CD4-positive, alpha-beta T cell treated with Interleukin-6 at 100 ng/mL for 8 hours (primary cell): ENCODE measurements around the gene INTS7.
"Not testable (repeated sequence)": the region's sequence is repeated elsewhere in the genome, so short reads cannot be mapped to it uniquely, and the experiment has no call there.

ENCODE experiments used
- DNase-seq: peaks from one replicate; pipeline ENCODE4 v3.0.0-alpha.2; 2020; ENCODE audit warnings: mixed read lengths, low spot score

The INTS7 gene

DNA sequence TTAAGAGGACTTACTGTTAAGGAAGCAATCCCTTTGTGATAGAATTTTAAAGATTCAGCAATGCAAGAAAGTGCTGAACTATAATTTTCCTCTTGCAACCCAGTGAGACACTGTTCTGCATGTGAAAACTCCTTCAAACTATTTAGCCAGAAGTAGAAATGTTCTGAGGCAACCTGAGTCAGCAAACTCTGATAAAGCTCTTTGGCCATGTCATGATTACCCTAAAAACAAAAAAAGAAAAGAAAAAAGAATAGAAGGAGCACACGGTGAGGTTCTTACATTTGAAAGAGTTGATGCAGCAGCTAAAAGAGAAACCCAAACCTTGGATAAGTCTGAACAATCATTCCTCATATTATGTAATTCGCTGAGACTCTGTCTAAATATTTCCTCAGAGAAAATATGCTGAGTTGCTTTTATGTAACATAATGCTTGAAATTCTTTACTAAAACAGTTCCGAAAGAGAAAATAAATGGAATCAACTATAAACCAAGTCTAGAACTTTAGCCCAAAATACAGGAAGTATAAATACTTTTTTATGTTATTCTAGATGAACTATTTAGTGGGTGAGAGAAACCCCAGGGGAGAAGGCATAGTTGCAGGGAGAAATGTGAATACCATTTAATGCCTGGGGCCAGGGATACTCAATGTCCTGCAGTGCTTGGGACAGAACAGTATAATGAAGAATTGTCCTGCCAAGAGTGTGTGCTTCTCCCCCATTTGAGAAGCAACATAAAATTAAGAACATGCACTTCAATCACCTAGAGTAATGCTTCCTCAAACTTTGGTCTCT is 60.0 kb downstream of the INTS7 start:
- no peak for DNase-seq

DNA sequence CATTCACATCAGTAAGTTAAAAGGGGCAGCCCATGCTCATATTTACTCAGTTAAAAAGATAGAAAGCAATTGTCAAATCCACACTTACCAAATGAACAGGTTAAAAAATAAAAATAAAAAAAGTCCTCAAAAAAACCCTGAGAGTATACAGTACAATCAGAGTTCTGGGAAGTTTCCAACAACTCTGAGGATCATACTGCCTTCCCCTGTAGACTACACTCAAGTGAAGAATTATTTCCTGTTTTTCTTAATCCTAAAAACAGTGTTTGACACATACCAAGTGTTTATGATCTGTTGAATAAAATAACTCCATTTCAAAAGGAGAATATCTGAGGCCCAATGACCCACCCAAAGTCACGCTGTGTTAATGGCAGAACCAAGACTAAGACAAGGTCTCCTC is 61.8 kb downstream of the INTS7 start:
- no peak for DNase-seq

DNA sequence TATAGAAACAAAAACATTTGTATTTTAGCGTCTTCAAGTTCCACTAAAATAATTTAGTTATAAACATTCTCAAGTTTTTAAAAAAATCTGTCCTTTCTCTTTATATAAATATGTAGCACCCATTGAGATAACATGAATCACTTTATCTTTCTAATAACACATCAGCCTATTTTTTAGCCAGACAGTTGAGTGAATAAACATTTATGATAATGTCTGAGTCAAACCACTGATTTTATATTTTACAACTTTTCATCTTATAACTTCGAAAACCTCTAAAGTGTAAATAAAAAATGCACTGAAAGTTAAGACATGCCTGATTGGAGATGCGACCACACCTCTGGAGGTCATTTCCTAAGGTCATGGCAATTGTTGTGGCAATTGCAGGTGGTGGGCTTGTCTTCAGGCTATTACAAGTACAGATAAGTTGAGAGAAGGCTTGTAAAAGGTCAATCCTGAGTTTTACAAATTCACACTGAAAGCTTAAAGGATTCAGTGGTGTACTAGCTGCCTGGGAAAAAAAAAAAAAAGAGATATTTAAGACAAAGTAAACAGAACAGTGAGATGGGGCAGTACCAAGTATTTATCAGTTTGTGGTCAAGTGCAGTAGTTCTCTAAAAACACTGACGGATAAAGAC is 67.0 kb downstream of the INTS7 start:
- no peak for DNase-seq

DNA sequence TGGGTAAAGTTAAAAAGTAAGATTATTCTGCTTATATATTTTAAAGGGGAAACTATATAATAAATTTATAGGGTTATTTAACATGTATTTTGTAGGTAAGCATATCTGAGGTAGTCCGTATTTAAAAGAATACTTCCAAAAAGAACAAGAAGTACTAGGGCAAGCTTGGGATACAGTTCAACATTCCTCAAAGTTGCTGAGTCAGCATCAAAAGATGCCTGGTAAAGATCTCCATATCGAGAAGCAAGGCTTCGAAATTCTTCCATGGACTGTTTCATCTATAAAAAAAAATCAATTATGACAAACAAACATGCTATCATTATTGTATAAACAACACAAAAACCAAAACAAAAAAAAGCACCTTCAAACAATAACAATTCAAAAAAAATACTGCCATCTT is 67.7 kb downstream of the INTS7 start:
- no peak for DNase-seq

DNA sequence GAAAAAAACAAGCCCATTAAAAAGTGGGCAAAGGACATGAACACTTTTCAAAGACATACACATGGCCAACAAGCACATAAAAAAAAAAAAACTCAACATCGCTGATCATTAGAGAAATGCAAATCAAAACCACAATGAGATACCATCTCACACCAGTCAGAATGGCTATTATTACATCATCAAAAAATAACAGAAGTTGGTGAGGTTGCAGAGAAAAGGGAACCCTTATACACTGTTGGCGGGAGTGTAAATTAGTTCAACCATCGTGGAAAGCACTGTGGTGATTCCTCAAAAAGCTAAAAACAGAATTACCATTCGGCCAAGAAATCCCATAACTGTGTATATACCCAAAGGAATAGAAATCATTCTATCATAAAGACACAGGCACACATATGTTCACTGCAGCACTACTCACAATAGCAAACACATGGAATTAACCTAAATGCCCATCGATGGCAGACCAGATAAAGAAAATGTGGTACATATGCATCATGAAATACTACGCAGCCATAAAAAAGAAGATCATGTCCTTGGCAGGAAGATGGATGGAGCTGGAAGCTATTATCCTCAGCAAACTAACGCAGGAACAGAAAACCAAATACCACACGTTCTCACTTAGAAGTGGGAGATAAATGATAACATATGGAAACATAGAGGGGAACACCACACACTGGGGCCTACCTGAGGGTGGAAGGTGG is 70.1 kb downstream of the INTS7 start:
- no peak for DNase-seq

DNA sequence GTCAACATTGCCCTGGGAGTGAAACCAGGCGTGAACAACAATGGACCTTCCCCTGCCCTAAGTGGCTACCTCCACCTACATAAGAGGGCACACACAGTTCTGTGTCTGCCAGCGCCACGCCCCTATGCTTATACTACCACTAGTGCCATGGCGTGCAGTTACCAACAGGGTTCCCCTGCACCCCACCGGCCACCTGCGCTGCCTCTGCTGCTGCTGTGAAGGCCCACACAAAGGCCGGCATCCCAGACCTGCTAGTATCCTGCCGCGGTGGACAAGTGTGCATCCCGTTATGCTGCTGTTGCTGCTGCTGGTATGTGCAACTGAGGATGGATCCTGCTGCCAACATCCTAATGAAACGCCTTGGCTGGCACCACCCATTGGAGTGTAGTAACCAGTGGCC is 75.7 kb downstream of the INTS7 start:
- no peak for DNase-seq

DNA sequence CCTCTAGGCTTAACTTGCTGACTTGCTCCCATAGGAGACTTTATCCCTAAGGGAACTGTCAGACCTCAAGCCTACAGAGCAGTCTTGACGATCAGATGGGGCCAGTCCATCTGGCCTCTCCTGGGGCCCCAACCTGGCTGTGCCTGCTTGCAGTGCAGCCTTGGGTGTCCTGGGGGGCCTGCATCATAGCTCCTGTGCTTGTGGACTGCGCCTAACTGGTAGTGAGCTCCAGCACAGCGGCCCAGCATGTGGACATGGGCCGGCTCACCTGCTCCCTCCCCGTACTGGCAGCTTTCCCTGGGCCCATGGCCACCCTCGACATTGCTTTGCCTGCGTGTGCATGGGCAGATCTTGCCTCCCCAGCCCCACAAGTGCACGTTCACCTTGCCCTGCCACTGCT is 76.1 kb downstream of the INTS7 start:
- no peak for DNase-seq

DNA sequence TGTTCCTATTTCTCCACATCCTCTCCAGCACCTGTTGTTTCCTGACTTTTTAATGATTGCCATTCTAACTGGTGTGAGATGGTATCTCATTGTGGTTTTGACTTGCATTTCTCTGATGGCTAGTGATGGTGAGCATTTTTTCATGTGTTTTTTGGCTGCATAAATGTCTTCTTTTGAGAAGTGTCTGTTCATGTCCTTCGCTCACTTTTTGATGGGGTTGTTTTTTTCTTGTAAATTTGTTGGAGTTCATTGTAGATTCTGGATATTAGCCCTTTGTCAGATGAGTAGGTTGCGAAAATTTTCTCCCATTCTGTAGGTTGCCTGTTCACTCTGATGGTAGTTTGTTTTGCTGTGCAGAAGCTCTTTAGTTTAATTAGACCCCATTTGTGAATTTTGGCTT is 81.3 kb downstream of the INTS7 start:
- not testable (repeated sequence) for DNase-seq

DNA sequence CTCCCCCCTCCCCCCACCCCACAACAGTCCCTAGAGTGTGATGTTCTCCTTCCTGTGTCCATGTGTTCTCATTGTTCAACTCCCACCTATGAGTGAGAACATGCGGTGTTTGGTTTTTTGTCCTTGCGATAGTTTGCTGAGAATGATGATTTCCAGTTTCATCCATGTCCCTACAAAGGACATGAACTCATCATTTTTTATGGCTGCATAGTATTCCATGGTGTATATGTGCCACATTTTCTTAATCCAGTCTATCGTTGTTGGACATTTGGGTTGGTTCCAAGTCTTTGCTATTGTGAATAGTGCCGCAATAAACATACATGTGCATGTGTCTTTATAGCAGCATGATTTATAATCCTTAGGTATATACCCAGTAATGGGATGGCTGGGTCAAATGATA is 81.8 kb downstream of the INTS7 start:
- not testable (repeated sequence) for DNase-seq

DNA sequence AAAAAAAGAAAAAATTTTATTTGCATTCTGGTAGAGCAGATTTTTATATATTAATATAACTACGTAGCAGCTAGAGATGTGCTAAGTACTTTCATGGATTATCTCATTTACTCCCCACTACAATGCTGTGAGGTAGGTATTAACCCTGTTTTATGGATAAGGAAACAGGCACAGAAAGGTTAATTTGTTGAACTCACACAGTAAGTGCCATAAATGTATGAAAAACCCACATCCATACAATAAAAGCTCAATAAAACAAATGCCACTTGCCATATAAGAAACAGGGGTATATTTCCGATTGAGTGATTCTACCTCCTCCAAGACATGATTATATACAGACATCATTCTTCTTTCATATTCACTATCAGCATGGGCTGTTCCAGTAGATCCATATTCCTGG is 83.1 kb downstream of the INTS7 start:
- no peak for DNase-seq

DNA sequence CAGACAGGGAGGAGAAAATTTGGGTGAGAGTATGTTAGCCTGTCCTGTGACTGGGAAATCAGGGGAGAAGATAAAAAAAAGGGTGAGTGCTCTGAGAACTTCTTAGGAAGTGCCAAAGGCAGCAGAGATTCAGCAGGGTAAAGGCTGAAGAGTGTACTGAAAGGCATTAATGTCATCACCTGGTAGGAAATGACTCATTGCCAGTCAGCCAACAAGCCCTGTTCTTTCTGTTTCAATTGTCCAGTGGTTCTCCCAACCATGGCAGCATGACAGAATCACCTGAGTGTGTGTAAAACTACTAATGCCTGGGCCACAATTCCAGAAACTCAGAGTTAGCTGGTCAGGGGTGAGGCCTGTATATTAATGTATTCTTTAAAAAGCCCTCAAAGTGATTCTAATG is 83.5 kb downstream of the INTS7 start:
- no peak for DNase-seq

DNA sequence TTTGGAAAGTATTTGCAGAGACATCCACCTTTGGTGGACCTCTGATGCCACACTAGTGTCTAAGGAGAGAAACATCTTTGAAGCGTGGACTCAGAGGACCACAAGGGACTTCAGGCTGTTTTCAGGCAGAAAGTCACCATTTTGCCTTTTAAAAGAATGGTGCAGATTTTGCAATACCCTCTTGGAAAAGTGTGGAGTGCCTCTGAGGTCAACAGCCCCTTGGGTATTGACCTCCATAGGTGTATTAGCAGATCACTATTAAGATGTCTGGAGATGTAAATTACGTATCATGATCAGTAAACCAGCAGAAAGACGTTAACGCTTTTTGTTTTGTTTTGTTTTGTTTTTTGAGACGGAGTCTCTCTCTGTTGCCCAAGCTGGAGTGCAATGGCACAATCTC is 87.0 kb downstream of the INTS7 start:
- no peak for DNase-seq

DNA sequence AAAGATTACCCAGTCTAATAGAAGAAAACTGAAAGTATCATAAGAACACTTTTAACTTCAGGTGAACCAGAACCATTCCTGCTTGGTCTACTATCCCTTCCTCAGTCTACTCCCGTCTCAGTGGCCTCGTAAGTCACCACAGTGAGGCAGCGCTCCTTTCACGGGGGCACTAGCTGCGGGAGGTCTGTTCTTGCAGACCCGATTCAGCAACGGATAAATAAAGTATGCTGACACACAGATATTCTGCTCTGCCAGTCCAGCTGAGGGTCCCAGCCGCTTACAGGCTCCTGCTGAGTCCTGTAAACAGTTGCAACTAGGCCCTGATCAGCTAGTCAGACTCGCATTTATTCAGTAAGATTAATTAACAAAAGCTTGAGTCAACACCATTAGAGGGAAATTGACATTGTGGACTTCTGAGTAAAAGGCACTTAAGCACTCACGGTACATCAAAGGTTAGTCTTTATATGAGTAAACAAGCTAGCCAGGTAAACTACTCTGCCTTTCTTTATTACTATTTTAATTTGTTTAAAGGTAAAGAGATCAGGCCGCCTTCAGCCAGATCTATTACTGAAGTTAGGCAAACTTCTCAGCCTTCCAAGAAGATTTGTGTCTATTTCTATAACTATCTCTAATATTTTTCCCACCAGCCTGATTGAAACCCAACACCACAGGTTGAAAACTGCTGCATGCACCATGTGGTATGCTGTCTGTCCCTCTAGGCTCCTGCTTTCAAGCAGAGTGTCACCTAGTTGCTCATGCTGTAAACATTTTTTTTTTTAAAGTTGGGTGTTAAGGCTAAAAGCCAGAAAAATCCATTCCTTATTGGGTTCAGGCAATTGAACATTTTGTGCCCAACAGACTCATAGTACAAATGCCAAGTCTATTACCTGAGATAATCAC is 87.7 kb downstream of the INTS7 start:
- no peak for DNase-seq

DNA sequence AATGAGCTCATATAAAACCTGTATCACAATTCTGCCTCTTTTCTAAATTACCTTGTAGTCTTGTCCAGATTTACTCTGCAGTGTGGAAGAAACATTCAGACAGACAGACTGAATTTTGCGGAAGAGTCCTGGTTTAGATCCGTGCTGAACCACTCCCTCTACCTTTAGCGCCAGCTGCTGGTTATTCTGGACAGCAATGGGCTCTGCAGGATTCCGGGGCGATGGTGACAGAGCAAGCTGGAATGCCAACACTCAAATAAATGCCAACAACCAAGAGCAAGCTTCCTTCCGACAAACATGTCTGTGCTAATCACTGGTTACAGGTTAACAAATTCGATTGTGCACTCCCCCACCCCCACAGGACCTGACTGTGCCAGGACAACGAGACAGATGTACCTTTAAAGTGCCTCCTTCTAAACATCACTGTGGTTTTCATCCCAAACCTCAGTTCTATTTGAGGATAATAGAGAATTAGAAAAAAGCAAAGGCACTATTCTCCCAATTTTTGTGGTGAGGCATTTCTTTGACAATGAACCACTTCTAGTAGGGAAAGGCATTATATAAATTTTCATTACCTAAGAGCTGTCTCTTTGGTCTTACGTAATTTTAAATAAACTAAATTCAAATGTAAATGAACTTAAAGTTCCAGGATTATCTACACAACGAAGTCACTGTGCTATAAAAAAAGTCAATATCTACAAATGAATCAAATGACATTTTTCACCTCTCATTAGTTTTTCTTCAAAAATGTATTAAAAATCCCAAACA is 90.4 kb downstream of the INTS7 start:
- no peak for DNase-seq

DNA sequence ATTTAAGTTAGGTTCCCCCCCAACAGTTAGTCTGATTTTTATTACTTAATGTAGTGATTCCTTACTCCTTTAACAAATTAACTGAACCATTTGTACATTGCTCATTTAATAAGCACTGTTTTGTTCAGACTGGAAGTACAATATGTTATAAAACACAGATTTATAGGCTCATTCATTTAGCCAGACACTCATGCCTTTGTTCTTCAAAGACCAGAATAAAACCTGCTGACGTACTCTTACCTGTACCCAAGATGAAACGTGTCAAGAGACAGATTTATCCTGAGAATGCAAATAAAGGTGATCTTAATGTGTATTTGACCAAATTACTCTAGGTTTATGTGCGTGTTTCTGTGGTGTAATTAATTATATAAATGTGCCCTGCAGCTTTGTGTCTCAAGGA is 92.8 kb downstream of the INTS7 start:
- no peak for DNase-seq

DNA sequence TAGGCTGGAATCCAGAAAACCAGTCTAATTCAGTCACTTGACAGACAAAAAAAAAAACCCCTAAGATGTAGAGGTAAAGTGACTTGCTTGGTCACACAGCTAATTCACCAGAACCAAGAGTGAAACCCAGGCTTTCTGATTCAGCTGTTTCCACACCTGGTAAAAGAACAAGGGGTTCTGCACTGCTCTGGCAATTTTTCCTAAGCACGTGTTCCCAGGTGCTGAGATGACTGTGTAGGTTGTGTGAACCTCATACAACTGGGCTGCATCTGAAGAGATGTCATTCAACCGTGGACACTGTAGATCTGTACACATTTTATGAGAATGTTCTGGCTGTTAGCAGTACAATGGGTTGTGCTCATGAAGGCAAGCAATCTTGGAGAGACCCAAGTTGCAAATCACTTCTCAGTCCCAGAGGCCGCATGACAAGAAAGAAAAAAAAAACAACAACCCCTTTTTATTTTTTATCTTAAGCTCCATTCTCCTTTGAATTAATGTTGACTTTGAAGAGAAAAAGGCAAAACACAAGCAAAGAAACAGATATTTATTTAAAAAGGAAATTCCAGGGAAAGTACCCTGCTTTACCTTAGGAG is 95.4 kb downstream of the INTS7 start:
- no peak for DNase-seq

DNA sequence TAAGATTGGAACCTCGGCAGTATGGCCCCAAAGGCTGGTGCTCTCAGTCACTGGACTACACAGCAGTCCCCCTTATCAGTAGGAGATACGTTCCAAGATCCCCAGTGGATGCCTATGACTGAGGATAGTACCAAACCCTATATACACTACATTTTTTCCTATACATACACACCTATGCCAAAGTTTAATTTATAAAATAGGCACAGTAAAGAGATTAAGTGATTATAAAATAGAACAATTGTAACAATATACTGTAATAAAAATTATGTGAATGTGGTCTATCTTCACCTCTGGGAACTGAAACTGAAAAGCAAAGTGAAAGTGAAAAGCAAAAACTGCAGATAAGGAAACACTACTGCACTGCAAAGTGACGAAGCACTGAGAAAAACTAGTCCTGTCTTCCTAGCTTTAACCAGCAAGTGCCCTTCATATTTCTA is 96.8 kb downstream of the INTS7 start:
- DNase-seq: peak; percentile 12

DNA sequence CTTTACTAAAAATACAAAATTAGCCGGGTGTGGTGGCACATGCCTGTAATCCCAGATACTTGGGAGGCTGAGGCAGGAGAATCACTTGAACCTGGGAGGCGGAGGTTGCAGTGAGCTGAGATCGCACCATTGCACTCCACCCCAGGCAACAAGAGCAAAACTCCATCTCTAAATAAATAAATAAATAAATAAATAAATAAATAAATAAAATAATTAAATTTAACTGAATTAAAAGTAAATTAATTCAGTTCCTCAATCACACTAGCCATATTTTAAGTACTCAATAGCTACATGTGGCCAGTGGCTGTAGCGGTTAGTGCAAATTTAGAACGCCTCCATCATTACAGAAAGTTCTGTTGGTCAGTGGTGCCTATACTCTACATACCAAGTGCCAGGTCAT is 97.9 kb downstream of the INTS7 start:
- DNase-seq: not testable (repeated sequence)

DNA sequence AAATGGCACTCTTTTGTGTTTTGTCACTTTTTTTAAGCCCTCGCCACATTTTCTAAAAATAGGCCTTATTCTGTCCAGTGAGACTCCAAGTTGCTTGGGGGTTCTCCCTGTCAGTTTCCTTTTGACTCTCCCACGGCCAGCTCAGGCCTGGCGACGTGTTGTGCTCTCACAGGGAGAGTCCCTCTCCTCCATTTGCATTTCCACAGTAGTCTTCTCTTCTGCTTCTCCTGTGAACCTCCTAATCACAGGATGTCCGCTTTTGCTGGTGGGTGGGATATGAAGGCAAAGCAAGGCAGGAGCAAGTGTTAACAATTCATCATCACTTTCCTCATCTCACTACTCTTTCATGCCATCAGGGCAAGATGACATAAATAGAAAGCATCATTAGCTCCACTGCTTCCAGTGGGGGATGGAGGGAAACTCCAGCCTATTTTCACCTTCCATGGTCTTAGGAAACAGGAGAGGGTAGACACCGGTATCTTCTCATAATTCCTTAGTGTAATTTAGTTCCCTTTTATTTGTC is 99.8 kb downstream of the INTS7 start:
- no peak for DNase-seq

DNA sequence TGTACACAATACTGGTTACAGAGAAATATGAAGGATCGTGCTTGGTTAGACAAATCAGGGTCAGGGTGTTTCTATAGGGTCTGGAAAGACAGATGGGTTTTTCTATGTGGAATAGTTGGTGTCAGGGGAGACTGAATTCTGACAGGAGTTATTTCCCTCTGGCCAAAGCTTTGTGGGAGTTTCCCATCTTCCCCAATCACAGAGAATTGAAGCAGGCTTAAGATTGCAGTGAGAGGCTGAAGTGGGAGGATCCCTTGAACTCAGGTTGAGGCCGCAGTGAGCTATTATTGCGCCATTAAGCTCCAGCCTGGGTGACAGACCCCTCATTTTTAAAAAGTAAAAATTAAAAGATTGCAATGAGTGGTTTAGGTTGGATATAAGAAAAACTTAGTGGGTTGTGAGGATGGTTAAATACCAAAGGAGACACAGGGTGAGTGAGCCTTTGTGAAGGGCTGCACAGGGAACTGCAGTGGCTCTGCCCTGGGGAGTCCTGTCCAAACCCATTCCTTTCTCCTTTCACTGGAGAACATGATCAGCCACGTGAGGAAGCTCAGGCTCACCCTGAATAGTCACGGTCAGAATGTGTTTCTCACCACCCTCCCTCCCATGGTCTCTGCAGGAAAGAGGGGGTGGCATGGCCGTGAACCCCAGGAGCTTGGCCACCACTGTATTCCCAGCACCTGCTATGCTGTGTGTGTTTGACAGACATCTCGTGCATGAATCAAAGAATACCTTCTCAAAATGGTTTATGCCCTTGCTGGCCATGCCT is 101.2 kb downstream of the INTS7 start:
- no peak for DNase-seq
